Measurements from ENCODE around the gene ACER1.

GRCh38 chr19:6275170-6275744, 58.2 kb downstream of the ACER1 start:
- TF ChIP-seq CTCF (IDR thresholded peaks at IDR 0.05), result no peak
- no peak for TF ChIP-seq POLR2A (IDR thresholded peaks at IDR 0.05)
- no peak for TF ChIP-seq POLR2AphosphoS5 (IDR thresholded peaks at IDR 0.05)

All from prostate gland (tissue), 2 donors.